Tibial artery (tissue), 4 donors: Measurements from ENCODE around the gene THAP2.
"Not testable (repeated sequence)": the region's sequence is repeated elsewhere in the genome, so short reads cannot be mapped to it uniquely, and the experiment has no call there.

Experiments
- DNase-seq, 2 donors: peaks; one replicate each; pipeline ENCODE4 v3.0.0-alpha.2; 2019
- H3K27ac ChIP-seq, 2 donors: fragments of 200-600 bp; sonication (generic) in 1 of 2; 1 replicate in 1 of 2; 2 replicates in 1 of 2; pipeline ENCODE4 v1.5.1; 2018 to 2019; ENCODE audit warnings: mild to moderate bottlenecking in 1 of 2
- H3K27me3 ChIP-seq, 2 donors: fragments of 200-600 bp; sonication (generic) in 1 of 2; one replicate each; pipeline versions ENCODE4 v1.5.1 to v1.6.0; 2016 to 2019
- H3K36me3 ChIP-seq, 3 donors: fragments of 200-600 bp; sonication (generic) in 2 of 3; one replicate each; pipeline ENCODE4 v1.5.1; 2016 to 2019; ENCODE audit warnings: mild to moderate bottlenecking in 2 of 3
- H3K4me1 ChIP-seq, 4 donors: fragments of 200-600 bp; sonication (generic) in 2 of 4; 1 replicate in 3 of 4; 2 replicates in 1 of 4; pipeline ENCODE4 v1.5.1; 2016 to 2019
- H3K4me3 ChIP-seq, 2 donors: fragments of 200-600 bp; sonication (generic) in 1 of 2; 1 replicate in 1 of 2; 2 replicates in 1 of 2; pipeline ENCODE4 v1.5.1; 2018 to 2019; ENCODE audit warnings: mild to moderate bottlenecking in 2 of 2
- H3K9me3 ChIP-seq, 3 donors: fragments of 200-600 bp; sonication (generic) in 1 of 3; one replicate each; pipeline ENCODE4 v1.5.1; 2016 to 2019
- intact Hi-C: fragments of 100-400 bp; cut with DNase I; formaldehyde crosslinking; loops from one replicate; pipeline ENCODE4 v1.15.0; 2023; ENCODE audit warnings: low total_unique reads
- TF ChIP-seq, protein P1 (sequence below), 2 experiments: fragments of 200-600 bp in 1 of 2; fragments of 450-650 bp in 1 of 2; IDR thresholded peaks; one replicate each; pipeline ENCODE4 v1.5.1; 2017 to 2019; ENCODE audit warnings: antibody characterized with exemption in 2 of 2, mild to moderate bottlenecking in 1 of 2, moderate library complexity in 1 of 2

The THAP2 gene

DNA sequence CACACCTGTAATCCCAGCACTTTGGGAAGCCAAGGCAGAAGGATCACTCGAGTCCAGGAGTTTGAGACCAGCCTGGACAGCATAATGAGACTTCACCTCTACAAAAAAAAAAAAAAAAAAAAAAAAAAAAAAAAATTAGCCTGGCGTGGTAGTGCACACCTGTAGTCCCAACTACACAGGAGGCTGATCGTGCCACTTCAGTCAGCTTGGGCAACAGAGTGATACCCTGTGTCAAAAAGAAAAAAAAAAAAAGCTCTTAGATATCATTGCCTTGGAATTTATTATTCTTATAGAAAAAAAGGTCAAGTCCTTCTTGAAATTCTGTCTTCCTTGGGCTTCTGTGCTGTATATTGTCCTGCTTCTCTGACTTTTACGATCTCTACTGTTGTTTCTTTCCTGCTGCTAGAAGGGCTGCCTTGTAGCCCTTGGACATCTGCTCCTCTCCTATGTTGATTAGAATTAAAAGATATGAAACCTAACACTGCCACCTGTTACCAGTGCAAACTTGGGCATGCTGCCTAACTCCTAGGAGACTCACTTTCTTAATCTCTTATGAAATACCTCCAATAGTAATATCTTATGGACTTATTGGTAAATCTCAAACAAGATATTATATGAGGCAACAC is 27.5 kb downstream of the THAP2 start:
- intact Hi-C loops: no loop called here
- H3K36me3 ChIP-seq: peaks cover 1 to 9% (median 2%) of the 10 kb centered on the region in 3 donors
- peaks cover 0 to 25% (median 14%) of the 10 kb centered on the region in 4 donors for H3K4me1 ChIP-seq
- no peak overlapping the region for H3K27ac ChIP-seq
- TF ChIP-seq, protein P1, sequence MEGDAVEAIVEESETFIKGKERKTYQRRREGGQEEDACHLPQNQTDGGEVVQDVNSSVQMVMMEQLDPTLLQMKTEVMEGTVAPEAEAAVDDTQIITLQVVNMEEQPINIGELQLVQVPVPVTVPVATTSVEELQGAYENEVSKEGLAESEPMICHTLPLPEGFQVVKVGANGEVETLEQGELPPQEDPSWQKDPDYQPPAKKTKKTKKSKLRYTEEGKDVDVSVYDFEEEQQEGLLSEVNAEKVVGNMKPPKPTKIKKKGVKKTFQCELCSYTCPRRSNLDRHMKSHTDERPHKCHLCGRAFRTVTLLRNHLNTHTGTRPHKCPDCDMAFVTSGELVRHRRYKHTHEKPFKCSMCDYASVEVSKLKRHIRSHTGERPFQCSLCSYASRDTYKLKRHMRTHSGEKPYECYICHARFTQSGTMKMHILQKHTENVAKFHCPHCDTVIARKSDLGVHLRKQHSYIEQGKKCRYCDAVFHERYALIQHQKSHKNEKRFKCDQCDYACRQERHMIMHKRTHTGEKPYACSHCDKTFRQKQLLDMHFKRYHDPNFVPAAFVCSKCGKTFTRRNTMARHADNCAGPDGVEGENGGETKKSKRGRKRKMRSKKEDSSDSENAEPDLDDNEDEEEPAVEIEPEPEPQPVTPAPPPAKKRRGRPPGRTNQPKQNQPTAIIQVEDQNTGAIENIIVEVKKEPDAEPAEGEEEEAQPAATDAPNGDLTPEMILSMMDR (IDR thresholded peaks at IDR 0.05): no peak
- H3K9me3 ChIP-seq: no peaks in the 10 kb centered on the region
- no peak for DNase-seq
- H3K27me3 ChIP-seq: no peaks in the 10 kb centered on the region
- H3K4me3 ChIP-seq: no peak overlapping the region

DNA sequence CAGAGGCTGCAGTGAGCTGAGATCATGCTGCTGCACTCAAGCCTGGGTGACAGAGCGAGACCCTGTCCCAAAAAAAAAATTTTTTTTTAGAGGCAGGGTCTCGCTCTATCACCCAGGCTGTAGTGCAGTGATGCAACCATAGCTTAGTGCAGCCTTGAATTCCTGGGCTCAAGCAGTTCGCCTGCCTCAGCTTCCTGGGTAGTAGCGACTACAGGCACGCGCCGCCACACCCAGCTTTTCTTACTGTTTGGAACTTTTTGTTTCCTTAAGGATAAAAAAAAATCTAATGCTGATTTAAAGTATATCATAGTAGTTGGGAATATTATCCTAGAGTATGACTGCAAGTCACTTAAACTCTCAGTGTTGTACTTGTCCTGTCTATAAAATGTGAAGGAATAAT is 29.0 kb downstream of the THAP2 start:
- Histone ChIP-seq H3K36me3 (peaks cover 13 to 24% (median 15%) of the 10 kb centered on the region in 3 donors), H3K4me1 (peaks cover 0 to 11% (median 3%) of the 10 kb centered on the region in 4 donors), H3K9me3 (no peaks in the 10 kb centered on the region), H3K4me3 (no peak overlapping the region), H3K27ac (no peak overlapping the region), H3K27me3 (no peaks in the 10 kb centered on the region)
- DNase-seq: no peak
- TF ChIP-seq, protein P1 (IDR thresholded peaks at IDR 0.05): no peak
- intact Hi-C loops: no loop called here

DNA sequence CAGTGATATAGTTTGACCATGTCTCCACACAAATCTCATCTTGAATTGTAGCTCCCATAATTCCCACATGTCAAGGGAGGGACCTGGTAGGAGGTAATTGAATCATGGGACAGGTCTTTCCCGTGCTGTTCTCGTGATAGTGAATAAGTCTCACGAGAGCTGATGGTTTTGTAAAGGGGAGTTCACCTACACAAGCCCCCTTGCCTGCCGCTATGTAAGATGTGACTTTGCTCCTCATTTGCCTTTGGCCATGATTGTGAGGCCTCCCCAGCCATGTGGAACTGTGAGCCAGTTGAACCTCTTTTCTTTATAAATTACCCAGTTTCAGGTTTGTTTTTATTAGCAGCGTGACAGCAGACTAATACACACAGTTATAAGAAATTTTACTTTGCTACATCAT is 29.6 kb downstream of the THAP2 start:
- H3K4me1 ChIP-seq, DNase-seq, H3K4me3 ChIP-seq, H3K27me3 ChIP-seq, H3K9me3 ChIP-seq, H3K27ac ChIP-seq, intact Hi-C loops: not testable (repeated sequence)
- H3K36me3 ChIP-seq: peaks cover 15 to 29% (median 20%) of the 10 kb centered on the region in 3 donors

DNA sequence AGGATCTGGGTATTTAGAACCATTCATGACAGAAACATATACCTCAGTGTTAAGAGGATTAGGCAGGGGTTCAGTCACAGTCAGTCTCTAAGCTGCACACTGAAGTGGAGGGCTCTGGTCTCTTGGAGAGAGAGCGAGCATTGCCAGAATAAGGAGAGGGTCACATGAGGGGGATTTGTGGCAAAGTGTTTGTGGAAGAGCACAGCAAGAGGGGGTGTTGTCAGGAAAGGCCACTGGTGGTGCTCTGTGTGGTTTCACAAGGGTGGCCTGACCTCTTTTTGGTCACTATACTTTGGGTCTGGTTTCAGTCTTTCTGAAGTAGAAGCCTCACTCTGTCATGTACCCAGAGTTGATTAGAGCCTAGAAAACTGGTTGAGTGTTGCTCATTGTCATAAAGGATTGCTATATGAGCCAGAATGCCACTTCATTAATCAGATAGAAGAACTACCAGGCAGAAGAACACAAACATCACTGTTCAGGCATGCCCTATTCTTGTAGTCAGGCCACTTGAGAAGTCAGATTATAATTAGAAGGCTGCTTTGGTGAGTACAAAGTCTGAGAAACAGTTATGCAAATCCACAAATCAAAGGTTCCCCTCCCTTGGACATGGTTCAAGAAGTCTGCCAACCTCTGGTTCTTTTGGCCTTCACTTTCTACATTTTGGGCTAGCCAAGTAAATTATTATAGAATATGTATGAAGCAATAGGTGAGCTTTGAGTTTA is 30.2 kb downstream of the THAP2 start:
- H3K27ac ChIP-seq: no peak overlapping the region
- no peak for DNase-seq
- TF ChIP-seq, protein P1 (IDR thresholded peaks at IDR 0.05): no peak
- no peaks in the 10 kb centered on the region for H3K27me3 ChIP-seq
- peaks cover 21 to 36% (median 26%) of the 10 kb centered on the region in 3 donors for H3K36me3 ChIP-seq
- no peaks in the 10 kb centered on the region for H3K9me3 ChIP-seq
- H3K4me1 ChIP-seq: peaks cover 0 to under 1% (median 0%) of the 10 kb centered on the region in 4 donors
- intact Hi-C loops: no loop called here
- H3K4me3 ChIP-seq: no peak overlapping the region

DNA sequence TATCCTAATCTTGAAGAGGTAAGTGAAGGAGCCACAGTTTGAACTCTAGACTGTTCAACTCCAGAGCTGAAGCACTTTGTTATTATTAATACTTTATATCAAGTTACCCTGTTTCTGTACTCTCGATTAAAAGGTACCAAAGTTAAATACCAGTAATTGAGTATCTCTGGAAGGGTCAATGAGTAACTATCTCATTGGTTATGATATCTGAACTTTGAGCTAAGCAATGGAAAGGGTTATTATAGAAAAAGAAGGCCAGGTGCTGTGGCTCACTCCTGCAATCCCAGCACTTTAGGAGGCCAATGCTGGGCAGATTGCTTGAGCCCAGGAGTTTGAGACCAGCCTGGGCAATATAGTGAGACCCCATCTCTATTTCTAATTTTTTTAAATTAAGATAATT is 31.7 kb downstream of the THAP2 start:
- TF ChIP-seq, protein P1 (IDR thresholded peaks at IDR 0.05): no peak
- Histone ChIP-seq H3K4me3 (no peak overlapping the region), H3K4me1 (no peaks in the 10 kb centered on the region), H3K36me3 (peaks cover 36 to 44% (median 41%) of the 10 kb centered on the region in 3 donors), H3K27ac (no peak overlapping the region), H3K9me3 (no peaks in the 10 kb centered on the region), H3K27me3 (no peaks in the 10 kb centered on the region)
- DNase-seq: no peak
- intact Hi-C loops: no loop called here

DNA sequence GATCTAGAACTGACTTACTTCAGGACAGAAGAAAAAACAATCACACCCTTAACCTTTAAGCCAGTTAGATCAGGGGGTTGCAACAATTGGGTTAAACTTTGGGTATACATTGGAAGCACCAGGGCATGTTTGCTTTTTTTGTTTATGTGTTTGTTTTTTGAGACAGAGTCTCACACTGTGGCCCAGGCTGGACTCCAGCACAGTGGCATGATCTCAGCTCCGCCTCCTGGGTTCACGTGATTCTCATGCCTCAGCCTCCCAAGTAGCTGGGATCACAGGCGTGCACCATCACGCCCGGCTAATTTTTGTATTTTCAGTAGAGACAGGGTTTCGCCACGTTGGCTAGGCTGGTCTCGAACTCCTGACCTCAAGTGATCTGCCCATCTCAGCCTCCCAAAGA is 38.1 kb downstream of the THAP2 start:
- H3K9me3 ChIP-seq, DNase-seq, H3K4me3 ChIP-seq, intact Hi-C loops, H3K27me3 ChIP-seq, H3K27ac ChIP-seq, H3K4me1 ChIP-seq: not testable (repeated sequence)
- peaks cover 42 to 62% (median 61%) of the 10 kb centered on the region in 3 donors for H3K36me3 ChIP-seq
